Skin epidermis (tissue), 12 donors: ENCODE results near the gene MAD1L1.
A peak's percentile ranks its signal among the peaks of the same experiment; 100 is the strongest.

ENCODE experiments used
- H3K27ac ChIP-seq, 21 experiments: fragments of 200-600 bp; sonication (generic) in 11 of 21; one replicate each; pipeline ENCODE4 v1.5.0; 2020; ENCODE audit warnings: mild to moderate bottlenecking in 3 of 21, inconsistent platforms in 2 of 21, moderate library complexity in 2 of 21
- H3K4me3 ChIP-seq, 7 experiments: fragments of 200-600 bp; sonication (generic) in 2 of 7; one replicate each; pipeline ENCODE4 v1.5.0; 2020; ENCODE audit warnings: inconsistent platforms in 2 of 7, mild to moderate bottlenecking in 2 of 7, moderate library complexity in 1 of 7

Gene MAD1L1

DNA sequence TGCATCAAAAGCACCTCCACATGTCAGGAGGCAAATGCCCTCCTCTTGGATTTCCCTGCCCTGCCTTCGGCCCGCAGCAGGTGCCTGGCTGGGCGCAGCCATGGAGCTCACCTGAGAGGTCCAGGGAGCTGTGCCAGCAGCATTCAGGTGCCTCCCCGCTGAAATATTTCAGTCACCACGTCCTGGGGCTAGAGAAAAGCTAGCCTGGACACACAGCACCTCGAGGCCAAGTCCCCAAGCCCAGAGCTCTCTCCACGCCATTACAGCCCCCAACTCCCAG is 102.7 kb downstream of the MAD1L1 start:
- no peak overlapping the region for H3K27ac ChIP-seq
- H3K4me3 ChIP-seq = no peak overlapping the region

DNA sequence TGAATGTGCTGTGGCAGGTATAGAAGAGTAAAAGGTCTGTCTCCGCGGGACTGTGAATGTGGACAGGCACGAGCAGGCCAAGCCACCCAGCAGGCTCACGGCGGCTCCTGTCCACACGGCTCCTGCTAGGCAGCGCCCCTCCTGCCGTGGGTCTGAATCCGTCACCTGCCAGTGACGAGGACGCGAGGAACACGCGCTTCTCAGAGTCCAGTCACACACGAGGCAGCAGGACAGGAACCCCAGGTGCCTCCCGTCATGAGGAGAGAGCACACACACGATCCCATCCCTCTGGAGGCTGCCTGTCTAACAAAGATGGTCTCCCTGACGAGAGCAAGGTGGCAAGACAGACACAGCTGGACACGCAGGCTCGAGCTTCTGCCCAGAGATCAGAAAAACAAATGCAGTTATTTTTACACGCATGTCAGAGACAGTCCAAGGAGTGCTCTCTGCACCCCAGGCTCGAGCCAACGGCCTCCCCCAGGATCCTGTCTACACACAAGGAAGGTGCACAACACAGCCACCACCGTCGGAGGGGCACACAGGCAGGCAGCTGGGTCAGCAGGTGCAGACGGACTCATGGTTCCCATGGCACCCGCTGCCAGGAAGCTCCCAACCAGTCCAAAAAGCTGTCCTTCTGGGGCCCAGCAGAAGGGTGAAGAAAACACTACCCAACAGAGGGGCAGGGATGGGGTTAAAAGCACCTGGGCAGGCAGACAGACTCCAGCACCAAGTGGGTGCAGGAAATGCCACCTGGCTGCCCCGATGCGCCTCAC is 103.2 kb downstream of the MAD1L1 start:
- no peak overlapping the region for H3K4me3 ChIP-seq
- H3K27ac ChIP-seq = no peak overlapping the region

DNA sequence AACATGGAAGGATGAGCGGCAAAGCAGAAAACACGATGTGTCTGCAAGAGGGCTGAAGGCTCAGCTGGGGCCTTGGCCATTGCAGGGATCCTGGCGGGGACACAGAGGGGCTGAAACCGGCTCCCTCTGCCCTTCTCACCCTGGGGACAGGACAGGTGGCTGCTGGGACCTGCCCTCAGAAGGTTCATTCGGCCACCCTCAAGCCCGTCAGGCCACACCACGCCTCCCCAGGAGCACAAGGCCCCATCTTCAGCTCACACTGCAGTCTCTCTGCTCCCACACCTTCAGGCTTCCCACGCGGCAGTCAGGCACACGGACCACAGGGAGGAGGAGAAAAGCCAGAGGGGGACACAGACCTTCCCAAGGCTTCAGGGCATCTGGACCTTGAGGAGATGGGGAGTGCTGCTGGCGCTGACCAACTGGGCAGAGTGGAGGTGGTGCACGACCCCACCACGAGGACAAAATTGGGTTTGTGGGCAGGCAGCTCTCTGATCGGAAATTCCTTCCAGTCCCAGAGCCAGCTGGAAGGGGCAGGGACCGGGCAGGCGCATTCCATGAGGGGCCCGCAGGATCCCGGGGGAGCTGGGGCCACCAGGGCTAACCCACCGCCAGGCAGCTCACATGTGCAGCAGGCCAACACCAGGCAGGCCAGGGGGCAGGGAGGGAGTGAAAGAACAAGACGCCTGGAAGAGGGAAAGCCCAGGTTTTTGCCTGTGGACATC is 104.0 kb downstream of the MAD1L1 start:
- H3K27ac ChIP-seq = no peak overlapping the region
- no peak overlapping the region for H3K4me3 ChIP-seq

DNA sequence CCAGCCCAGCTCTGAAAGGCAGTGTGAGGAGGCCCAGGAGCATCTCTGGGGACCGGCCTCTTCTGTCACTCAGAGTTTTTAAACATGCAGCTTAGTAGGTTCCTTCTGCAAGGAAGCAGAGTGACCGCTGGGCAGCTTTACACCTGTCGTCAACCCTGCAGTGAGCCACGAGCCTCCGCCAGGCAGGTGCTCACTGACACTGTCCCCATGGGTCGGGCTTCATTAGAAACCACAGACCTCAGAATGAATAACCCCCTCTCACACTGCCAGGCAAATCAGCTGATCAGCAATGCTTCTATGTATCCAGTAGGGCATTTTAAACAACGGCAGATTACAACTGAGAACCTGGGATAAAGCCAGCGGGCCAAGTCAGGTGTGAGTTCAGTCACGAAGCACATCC is 106.1 kb downstream of the MAD1L1 start:
- Histone ChIP-seq H3K27ac (no peak overlapping the region), H3K4me3 (no peak overlapping the region)

DNA sequence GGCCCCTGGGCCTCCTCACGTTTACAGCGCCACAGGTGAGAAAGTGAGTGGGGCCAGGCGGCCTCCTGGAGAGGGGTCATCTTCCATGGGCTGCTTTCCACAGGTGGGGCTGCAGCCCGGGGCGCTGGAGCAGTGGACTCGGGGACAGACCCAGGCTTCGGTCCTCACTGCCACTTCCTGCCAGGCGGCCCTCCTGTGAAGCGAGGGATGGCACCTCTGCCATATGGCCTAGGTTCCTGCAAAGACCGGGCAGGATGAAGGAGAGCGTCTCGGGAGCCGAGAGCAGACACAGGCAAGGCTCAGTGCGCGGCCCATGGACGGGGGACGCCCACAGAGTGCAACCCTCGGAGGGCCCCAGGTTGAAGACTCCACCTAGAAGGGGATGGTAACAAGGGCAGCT is 106.8 kb downstream of the MAD1L1 start:
- Histone ChIP-seq H3K27ac (no peak overlapping the region), H3K4me3 (no peak overlapping the region)

DNA sequence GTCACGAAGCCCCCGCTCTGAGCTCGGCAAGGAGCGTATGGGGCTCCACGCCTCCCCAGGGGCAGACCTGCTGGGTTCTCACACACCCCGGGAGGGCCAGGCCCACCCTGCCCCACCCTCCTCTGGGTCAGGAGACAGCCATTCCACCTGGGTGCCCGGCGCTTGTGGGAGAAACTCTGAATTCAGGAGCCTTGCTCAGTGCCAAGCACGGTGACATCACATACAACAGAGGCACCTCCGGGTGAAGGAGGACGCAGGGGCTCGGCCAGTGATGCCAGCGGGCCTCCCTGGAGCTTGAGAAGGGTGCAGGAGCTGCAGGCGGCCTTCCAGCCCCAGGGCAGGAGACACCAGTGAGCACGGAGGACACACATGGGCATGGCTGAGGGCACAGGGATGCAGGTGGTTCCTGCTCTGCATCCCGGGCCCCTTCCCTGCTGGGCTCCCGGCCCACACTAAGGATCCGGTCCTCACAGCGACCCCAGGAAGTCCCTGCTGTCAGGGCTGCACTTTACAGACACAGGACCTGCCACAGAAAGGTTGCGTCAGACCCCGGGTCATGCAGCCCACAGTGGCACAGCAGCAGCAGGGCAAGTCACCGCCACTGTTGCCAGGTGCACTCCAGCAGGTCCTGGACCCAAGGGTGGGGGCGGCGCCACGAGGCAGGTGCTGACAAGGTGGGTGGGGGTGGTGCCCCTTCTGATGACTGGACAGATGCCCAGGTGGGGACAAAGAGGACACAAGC is 108.0 kb downstream of the MAD1L1 start:
- no peak overlapping the region for H3K4me3 ChIP-seq

DNA sequence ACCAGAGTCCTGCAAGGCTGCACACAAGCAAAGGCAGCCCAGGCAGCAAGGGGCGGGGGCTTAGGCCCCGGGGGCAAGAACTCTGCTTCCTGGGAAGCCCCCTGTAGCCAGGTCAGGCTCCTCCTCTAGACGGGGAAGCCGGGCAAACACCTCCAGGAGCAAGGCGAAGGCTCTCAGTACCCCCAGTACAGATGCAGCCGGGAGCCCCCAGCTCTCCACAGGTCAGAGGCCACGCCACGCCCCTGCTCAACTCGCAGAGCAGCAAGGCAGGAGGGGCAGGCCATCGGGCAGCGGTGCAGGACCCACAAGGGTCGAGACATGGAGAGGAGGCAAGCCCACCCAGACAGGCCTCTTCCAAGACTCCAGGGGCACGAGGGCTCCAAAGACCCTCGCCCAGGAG is 108.8 kb downstream of the MAD1L1 start:
- Histone ChIP-seq H3K27ac (no peak overlapping the region), H3K4me3 (no peak overlapping the region)

More for the DNA sequence above, 108.0 kb downstream of the MAD1L1 start:
- H3K27ac ChIP-seq = no peak overlapping the region

DNA sequence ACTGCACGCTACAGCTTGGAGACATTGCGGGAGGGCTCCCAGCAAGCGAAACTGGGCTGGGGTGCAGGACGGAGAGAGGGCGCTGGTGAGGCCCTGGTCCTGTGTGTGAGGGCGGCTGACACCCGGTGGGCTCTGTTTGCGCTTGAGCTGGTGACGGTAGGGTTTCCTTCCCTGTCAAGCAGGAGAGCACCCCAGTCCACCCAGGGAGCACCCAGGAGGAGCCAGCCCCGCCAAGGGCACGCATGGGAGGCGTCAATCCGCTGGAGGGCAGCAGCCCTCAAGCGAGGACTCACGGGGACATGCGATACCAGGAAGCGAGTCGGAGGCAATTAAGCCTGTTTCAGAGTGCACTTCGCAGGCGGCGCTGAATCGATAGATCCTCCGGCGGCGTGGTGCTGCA is 109.4 kb downstream of the MAD1L1 start:
- H3K27ac ChIP-seq = no peak overlapping the region
- no peak overlapping the region for H3K4me3 ChIP-seq

DNA sequence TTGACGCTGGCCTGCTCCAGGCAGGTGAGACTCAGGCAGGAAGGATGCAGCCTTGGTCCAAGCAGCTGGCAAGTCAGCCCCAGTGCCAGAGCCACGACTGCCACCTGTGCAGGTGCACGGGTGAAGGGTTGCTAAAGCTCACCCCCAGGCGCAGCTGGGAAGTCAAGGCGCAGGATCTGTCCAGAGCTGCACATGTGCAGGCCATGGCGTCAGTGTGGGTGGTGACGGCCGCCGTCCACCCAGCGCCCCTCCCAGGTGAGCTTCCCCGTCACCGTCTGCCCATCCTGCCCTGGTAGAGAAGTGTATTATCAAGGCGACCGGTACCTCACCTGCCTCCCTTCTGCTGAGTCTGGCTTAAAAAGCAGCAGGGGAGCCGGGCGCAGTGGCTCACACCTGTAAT is 110.1 kb downstream of the MAD1L1 start:
- Histone ChIP-seq H3K27ac (no peak overlapping the region), H3K4me3 (no peak overlapping the region)

DNA sequence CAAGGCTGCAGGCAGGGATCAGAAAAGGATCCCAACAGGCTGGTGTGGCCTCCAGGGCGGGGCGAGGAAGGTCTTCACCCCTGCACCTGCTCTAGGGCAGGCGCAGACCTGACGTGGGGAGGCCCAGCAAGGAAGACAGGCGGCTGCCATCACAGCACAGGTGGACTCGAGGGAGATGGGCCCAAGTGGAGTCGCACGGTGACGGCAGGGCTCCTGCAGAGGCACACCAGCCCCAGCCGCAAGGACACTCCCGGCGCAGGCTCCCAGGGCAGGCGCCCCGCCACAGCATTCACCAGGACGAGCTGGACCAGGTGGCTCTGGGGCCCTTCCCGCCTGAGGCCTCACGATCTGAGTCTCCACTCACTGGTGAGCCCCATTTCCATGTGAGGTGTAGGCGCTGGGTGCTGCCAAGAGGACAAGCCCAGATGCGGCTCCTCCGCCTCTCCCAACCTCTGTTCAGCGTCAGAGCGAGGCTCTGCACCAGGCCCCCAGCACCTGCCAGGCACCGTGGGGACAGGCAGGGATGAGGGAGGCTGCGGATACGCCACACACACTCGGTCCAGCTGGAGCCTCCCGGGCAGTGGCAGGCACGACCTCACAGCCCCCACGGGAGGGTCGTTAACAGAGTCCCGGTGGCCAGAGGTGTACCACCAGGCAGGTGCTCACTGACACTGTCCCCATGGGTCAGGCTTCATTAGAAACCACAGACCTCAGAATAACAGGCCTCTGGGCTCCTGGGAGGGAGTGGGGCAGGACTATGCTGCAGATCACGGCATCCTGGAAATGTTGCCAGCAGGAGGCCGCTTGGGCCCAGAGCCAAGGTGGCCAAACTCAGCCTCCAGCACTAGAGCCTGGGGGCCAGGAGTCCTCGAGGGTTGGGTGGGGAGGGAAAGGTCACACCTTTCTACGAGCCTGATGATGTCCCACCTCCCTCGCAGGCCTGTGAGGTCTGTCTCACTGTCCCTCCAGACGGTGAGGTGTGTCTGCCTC is 111.6 kb downstream of the MAD1L1 start:
- Histone ChIP-seq H3K27ac (peak overlapping the region in 7 of 21 experiments; percentile 25 to 81 (median 60)), H3K4me3 (no peak overlapping the region)

DNA sequence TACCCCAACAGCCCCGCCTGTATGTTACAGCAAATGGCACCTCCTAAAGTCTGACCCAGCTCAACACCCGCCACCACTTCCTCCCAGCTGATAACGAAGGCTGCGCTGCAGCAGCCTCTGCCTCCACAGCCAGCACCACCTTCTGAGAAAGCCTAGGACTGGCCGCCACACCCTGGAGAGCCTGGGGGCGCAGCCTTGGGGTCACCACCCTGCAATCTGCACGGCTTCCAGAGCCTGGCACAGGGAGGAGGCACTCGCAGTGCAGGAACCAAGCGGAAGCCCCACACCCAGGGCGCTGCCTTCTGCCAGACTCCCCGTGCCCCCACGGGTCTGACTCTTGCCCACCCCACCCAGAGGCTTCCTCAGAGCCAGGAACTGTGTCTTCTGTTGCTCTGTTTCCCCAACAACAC is 112.5 kb downstream of the MAD1L1 start:
- Histone ChIP-seq H3K4me3 (no peak overlapping the region), H3K27ac (peak overlapping the region in 9 of 21 experiments; percentile 22 to 81 (median 60))

DNA sequence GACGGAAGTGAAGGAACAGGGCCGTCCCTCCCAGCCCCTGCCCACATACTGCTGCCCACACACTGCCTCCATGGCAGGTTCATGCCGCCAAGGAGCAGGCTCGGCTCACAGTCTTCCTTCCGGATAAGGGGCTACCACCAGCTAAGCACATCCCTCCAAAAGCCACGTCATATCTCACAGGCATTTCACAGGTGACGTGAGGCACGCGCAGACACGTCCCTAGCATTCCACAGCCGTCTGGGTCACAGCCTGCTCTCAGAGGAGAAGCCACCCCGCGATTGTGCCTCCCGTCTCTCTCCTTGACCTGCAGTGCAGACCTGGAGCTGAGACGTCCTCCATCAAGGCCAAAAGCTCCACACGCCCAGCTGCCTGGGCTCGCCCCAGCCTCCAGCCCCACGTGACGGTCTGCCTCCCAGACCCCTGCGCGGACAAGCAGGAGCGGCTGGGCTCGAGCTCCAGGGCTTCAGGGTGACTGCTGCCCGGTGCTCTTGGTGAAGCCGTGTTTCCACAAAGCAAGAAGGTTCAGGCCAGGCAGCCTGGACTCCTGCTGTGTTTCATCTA is 114.0 kb downstream of the MAD1L1 start:
- Histone ChIP-seq H3K4me3 (no peak overlapping the region), H3K27ac (no peak overlapping the region)

DNA sequence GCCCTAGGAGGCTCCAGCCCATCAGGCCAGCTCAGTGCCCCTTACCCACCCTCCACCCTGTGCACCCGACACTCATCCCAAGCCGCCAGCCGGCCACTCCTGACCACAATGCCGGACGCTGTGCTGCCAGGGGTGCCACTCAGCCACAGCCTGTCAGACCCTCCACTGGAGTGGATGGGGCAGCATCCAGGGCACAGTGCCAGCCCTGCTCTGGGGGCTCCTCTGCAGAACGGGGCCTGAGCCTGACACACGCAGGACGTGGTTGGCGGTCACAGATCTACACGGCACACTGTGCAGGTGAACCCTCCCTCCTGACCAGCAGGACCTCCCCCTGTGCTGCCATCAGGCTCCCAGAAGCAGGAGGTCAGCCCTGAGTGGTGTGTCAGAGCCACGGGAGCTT is 114.7 kb downstream of the MAD1L1 start:
- Histone ChIP-seq H3K4me3 (no peak overlapping the region), H3K27ac (no peak overlapping the region)

DNA sequence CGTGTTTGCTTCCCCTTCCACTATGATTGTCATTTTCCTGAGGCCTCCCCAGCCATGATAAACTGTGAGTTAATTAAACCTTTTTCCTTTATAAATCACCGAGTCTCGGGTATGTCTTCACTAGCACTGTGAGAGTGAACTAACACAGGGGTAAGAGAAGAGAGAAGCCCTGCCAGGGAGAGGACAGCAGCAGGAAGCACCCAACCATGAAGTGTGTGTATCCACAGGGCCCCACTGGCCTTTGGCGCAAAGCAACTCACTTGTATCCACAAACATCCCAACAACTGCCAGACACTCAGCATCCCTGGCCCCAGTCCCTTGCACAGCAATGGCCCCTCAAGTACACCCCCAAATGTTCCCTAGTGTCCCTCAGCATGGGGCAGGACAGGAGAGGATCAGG is 115.1 kb downstream of the MAD1L1 start:
- no peak overlapping the region for H3K4me3 ChIP-seq
- peak overlapping the region in 1 of 21 experiments; percentile 12 for H3K27ac ChIP-seq

DNA sequence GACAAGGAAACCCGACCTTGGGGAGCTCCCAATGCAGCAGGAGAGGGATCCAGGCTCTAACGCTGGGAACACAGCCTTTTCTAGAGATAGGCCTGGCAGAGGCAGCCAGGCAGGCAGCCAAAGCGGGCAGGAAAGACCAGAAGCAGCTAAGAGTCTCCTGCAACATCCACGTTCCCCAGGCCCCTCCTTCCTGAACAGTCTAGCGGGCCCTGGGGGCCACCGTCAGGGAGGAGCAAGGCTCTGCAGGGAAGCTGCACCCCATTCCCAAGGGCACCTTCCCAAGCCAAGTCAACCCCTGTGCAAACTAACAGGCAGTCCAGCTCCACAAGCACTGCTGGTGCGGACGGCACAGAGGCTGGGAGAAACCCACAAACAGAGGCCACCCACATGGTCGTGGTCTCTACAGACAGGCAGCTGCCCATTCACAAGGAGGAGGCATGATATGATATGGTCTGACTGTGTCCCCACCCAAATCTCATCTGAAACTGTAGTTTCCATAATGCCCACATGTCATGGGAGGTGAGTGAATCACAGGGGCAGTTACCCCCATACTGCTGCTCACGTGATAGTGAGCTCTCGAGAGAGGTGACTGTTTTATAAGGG is 115.7 kb downstream of the MAD1L1 start:
- peak overlapping the region in 5 of 21 experiments; percentile 12 to 43 (median 17) for H3K27ac ChIP-seq

DNA sequence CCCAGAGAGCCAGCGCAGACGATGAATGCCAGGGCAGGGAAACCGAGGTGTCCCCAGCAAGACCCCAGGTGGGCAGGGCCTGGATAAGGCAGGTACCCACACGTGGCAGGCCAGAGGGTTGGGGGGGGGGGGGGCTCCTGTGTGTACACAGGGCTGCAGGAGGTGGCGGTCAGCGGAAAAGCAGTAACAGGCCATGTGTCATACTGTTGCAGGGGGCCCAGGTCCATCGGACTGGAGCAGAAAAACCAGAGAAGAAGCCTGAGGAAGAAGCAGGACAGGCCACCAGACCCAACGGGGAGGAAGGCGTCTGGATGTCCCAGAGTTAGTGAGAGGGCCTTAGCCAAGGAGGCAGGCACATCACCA is 116.3 kb downstream of the MAD1L1 start:
- Histone ChIP-seq H3K4me3 (no peak overlapping the region), H3K27ac (peak overlapping the region in 6 of 21 experiments; percentile 3 to 43 (median 16))

More for the DNA sequence above, 115.7 kb downstream of the MAD1L1 start:
- H3K4me3 ChIP-seq = no peak overlapping the region

DNA sequence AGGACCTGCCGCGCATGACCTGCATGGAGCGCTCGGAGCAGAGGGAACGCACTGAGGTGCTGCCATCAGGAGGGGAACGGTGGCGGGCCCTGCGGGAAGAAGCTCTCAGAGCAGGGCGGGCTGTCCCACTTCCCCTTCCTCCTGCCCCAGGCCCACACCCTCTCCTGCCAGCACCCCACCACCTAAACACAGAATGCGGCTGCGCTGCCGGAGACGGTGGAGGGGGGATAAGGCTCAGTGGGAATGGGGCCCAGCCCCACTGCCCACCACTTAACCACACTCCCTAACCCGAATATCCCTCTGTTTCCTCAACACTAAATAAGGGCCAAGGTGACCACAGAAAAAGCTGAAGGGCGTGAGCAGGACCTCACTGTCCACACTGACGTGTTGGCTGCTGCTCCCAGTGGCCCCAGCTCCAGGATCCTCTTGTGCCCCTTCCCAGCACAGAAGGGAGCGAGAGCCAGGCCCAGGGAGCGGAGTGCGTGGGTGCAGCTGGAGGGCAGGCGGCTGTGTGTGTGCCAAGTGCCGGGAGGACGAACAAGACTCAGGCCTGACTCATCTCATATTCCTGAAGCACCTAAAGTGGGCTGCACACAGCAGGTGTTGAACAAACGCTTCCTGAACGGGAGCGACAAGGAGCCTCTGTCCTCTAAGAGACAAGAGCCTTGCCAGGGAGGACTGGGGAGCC is 116.8 kb downstream of the MAD1L1 start:
- Histone ChIP-seq H3K4me3 (no peak overlapping the region), H3K27ac (peak overlapping the region in 5 of 21 experiments; percentile 3 to 24 (median 17))
